Measurements from ENCODE around the gene HOXB1. TPM values are rescaled to one million over a fixed set of nuclear protein-coding genes. Genes with fewer than 3 reads are reported as not detected.

The HOXB1 gene
- total and polyA plus RNA-seq, 2 of the 13 experiments (the other 11 are each of a cell fraction or from before 2014, with no cell fraction given) = not detected

GRCh38 chr17:48562934-48563333 is 32.1 kb upstream of the HOXB1 start:
- Histone ChIP-seq H3K4me3 (replicated peaks in 1 of 3; ENCODE audit: insufficient read depth in 1 of 3, low read depth in 2 of 3, low read length in 3 of 3) (no peak overlapping the region), H3K27me3 (ENCODE audit: control insufficient read depth in 1 of 2, insufficient read depth in 2 of 2, low read length in 2 of 2) (peaks cover 26 to 94% of the 10 kb centered on the region in 2 experiments), H3K4me2 (ENCODE audit: low read depth, low read length) (no peak overlapping the region), H4K20me1 (ENCODE audit: insufficient read depth, low read length) (no peaks in the 10 kb centered on the region; the same call in 1 of the 2 replicates), H3K79me2 (ENCODE audit: insufficient read depth, low read length) (no peaks in the 10 kb centered on the region), H3K9me3 (ENCODE audit: low read length) (no peaks in the 10 kb centered on the region), H3K9ac (ENCODE audit: insufficient read depth, low read depth, low read length) (no peak overlapping the region), H3K27ac (ENCODE audit: extremely low read length, insufficient read depth, low read length) (no peak overlapping the region), H3K4me1 (ENCODE audit: insufficient read depth, low read length) (no peaks in the 10 kb centered on the region), H2AFZ (ENCODE audit: low read length) (no peak overlapping the region), H3K36me3 (replicated peaks in 1 of 2; ENCODE audit: control insufficient read depth in 1 of 2, insufficient read depth in 2 of 2, low read length in 2 of 2) (no peaks in the 10 kb centered on the region)
- no peak for ATAC-seq
- DNase-seq (ENCODE audit: low spot score) = no peak
- ChIA-PET CTCF (ENCODE audit: low intra/inter-chr PET ratio, low total read pairs) (no interaction called here), POLR2A (no interaction called here)
- in situ Hi-C loops (cut with HindIII; ENCODE audit: extremely low pct_ligation_motif_present, low pct_unique_long_range_greater_than_20kb) = no loop called here
- no TSS peak for BruUV-seq (replicated peaks)
- intact Hi-C loops (cut with micrococcal nuclease; ENCODE audit: unreplicated experiment) = no loop called here
- FAIRE-seq = no peak
- WGBS (ENCODE audit: low lambda C conversion rate) = 2% methylated on average over 5 of the region's 5 CpGs
- TF ChIP-seq RBM39 (IDR thresholded peaks at IDR 0.05; ENCODE audit: low read depth, low read length, poor library complexity, severe bottlenecking) = no peak
- no peak for TF ChIP-seq ZMYM4 (CRISPR knock-in tag; IDR thresholded peaks at IDR 0.05)
- TF ChIP-seq RARA (CRISPR knock-in tag; IDR thresholded peaks at IDR 0.05) = no peak
- TF ChIP-seq IRF9 (CRISPR knock-in tag; IDR thresholded peaks at IDR 0.05; ENCODE audit: borderline replicate concordance) = no peak
- no peak for TF ChIP-seq U2AF2 (IDR thresholded peaks at IDR 0.05; ENCODE audit: low read depth, low read length)
- no peak for TF ChIP-seq RXRA (CRISPR knock-in tag; IDR thresholded peaks at IDR 0.05)
- no peak for TF ChIP-seq HIC2 (CRISPR knock-in tag; IDR thresholded peaks at IDR 0.05; ENCODE audit: low read depth)
- TF ChIP-seq MXD3 (CRISPR knock-in tag; IDR thresholded peaks at IDR 0.05) = no peak
- no peak for TF ChIP-seq ZNF318 (CRISPR knock-in tag; IDR thresholded peaks at IDR 0.05)
- no peak for TF ChIP-seq GTF3A (CRISPR knock-in tag; conservative IDR thresholded peaks at IDR 0.05)
- no peak for TF ChIP-seq IKZF1 (IDR thresholded peaks at IDR 0.05)
- no peak for TF ChIP-seq ZNF503 (CRISPR knock-in tag; IDR thresholded peaks at IDR 0.05)
